Cardiac fibroblast (primary cell): Measurements from ENCODE around the gene FRS3.

Source experiments
- DNase-seq, 2 donors: peaks; one replicate each; pipeline versions ENCODE4 v3.0.0 to v3.0.0-alpha.2; 2010; ENCODE audit warnings: low read depth in 2 of 2
- H3K4me3 ChIP-seq, 2 donors: replicated peaks in 1 of 2; 1 replicate in 1 of 2; 2 replicates in 1 of 2; pipeline ENCODE4 v1.5.1; 2011; ENCODE audit warnings: low read depth in 2 of 2, low read length in 2 of 2, mild to moderate bottlenecking in 2 of 2, moderate library complexity in 1 of 2
- TF ChIP-seq, protein P1 (sequence below): IDR thresholded peaks from one replicate; pipeline ENCODE4 v1.5.1; 2011; ENCODE audit warnings: low read depth, mild to moderate bottlenecking, low read length, inconsistent platforms

Gene FRS3

DNA sequence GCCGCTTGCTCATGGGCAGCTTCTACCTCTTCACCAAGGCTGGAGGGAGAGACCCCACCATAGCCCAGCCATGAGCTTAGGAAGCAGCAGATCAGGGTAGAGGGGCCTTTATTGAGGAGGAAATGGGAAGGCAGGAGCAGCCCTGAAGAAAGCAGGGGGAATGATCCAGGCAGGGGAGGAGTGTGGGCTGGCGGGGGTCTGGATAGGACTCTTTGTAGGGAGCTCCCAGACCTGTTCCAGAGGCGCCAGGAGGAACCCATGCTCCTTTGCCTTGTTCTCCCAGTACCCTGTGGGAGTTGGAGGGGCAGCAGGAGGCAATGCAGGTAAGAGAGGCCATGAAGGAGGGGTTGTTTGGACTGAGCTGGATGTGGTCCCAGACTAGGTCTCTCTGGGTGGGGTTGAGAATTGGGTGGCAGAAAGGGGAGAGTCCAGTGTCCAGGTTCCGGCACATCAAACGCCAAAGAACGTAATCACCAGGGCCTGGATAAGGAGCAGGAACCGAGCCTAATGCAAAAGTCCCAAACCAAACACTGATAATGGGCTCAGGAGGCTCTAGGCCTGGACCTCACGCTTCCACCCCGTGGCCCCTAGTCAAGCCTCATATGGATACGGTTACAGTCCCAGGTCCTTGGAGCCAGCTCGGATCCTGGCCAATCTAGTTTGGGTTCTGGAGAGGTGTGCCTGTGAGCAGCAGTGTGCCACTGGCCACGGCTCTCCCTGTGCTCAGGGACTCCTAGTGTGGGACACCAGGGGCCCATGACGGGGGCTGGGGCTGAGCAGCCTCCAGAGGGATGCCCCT lies 20.4 kb downstream of the FRS3 start:
- TF ChIP-seq, protein P1, sequence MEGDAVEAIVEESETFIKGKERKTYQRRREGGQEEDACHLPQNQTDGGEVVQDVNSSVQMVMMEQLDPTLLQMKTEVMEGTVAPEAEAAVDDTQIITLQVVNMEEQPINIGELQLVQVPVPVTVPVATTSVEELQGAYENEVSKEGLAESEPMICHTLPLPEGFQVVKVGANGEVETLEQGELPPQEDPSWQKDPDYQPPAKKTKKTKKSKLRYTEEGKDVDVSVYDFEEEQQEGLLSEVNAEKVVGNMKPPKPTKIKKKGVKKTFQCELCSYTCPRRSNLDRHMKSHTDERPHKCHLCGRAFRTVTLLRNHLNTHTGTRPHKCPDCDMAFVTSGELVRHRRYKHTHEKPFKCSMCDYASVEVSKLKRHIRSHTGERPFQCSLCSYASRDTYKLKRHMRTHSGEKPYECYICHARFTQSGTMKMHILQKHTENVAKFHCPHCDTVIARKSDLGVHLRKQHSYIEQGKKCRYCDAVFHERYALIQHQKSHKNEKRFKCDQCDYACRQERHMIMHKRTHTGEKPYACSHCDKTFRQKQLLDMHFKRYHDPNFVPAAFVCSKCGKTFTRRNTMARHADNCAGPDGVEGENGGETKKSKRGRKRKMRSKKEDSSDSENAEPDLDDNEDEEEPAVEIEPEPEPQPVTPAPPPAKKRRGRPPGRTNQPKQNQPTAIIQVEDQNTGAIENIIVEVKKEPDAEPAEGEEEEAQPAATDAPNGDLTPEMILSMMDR, result no peak
- DNase-seq, result no peak
- H3K4me3 ChIP-seq, result no peak overlapping the region

DNA sequence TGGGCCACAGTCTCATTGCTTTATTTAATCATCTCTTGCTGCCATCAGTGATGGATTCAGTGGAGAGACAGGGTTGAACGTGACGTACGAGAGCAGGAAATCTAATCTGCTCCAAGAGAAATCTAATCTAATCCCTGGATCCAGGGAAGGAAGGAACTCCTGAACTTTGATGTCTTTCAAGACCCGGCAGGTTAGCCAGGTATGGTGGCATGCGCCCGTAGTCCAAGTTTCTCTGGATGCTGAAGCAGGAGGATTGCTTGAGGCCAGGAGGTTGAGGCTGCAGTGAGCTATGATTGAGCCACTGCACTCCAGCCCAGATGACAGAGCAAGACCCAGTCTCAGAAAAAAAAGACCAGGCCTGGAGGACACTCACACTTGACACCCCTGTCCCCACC lies 21.1 kb downstream of the FRS3 start:
- H3K4me3 ChIP-seq, result no peak overlapping the region
- TF ChIP-seq, protein P1, result no peak

DNA sequence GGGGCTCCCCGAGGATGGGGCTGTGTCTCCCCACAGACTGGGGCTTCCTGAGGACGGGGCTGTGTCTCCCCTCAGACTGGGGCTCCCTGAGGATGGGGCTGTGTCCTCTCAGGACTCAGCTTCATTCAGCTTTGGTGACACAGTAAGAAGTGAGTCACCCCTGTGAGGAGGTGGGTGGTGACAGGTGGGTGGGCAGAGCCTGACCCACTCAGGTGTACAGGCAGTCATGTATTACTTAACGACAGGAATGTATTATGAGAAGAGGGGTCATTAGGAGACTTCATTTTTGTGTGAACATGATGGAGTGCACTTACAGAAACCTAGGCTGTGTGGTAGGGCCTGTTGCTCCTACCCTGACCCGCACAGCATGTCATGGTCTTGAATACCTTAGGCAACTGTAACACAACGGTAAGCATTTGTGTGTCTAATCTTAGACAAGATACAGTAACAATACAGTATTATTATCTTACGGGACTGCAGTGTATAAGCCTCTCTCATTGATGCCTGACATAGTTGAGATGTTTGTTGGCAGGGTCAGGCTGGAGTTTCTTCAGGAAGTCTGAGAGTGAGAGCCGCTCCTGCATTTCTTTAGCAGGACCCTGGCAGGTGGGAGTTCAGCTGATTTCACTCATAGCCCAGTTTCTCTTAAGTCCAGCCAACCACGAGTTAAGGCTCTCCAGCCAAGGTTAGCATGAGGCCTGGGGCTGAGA lies 21.6 kb downstream of the FRS3 start:
- no peak for DNase-seq
- TF ChIP-seq, protein P1, result no peak
- no peak overlapping the region for H3K4me3 ChIP-seq

More for the DNA sequence above, 21.1 kb downstream of the FRS3 start:
- DNase-seq, result no peak

DNA sequence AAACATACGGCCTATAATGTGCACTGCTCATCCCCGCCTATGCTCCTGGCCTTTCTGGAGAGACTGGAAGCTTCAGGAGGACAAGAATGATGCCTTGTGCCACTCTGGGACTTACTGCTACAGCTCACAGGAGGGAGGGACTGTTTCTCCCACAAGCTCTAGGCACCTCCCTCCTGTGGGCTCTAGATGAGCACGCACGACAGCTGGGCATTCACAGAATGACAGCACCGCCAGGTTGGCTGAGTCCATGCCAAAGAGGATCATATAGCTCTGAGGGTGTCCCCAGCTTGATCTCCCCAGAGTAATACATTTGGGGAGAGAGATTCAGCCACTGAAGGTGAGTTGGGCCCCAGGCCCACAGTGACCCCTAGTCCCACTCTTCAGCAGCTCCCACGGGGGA lies 22.4 kb downstream of the FRS3 start:
- H3K4me3 ChIP-seq, result no peak overlapping the region
- no peak for DNase-seq
- TF ChIP-seq, protein P1, result no peak

GRCh38 chr6:41756354-41756753 lies 23.3 kb downstream of the FRS3 start:
- no peak overlapping the region for H3K4me3 ChIP-seq
- TF ChIP-seq, protein P1, result no peak
- DNase-seq, result no peak

- no peak for DNase-seq
- TF ChIP-seq, protein P1, result no peak
- H3K4me3 ChIP-seq, result no peak overlapping the region
These were observed 23.8 kb downstream of the FRS3 start for GRCh38 chr6:41755895-41756294.
